ENCODE measurements around the gene CSMD2.

The CSMD2 gene

GRCh38 chr1:34155860-34156259 lies 9.2 kb downstream of the CSMD2 start:
- no peak for DNase-seq

GRCh38 chr1:34153246-34153645 lies 11.8 kb downstream of the CSMD2 start:
- DNase-seq: no peak

GRCh38 chr1:34149501-34149900 lies 15.5 kb downstream of the CSMD2 start:
- no peak for DNase-seq

GRCh38 chr1:34147301-34147700 lies 17.7 kb downstream of the CSMD2 start:
- no peak for DNase-seq

DNA sequence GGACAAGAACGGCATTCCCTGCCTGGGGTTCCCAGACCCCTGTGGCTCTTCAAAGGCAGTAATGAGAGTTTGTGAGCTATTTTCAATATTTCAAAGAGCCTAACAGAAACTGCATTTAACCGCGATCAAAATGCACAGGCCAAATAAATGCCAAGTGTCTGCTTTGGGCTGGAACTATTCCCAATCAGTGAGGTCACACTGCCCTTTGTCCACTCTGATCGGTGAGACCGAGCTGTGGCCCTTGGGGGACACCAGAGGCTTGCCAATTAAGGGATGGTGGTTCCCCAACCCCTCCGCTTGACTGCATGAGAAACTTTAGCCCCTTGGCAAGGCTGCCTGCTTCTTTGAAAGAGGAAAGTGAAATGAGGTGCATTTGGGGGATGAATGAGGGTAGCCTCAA lies 20.3 kb downstream of the CSMD2 start:
- no peak for DNase-seq

DNA sequence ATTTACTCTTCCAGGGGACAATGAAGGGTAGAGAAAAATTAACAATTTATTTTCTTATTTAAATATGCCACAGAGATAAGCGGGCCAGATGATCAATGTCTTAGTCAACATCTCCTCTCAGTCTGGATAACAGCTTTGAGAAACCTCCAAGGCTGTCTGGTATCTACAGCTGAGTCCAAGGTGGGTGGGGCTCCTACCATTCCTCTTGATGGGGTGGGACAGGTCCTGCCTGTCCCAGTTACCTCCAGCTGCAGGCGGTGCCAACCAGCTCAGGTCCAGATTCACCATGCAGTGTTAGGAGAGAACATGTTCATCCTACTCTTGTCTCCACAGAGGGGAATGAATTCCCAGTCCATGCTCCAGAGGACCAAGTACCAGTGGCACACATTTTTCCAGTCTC lies 21.1 kb downstream of the CSMD2 start:
- no peak for DNase-seq

DNA sequence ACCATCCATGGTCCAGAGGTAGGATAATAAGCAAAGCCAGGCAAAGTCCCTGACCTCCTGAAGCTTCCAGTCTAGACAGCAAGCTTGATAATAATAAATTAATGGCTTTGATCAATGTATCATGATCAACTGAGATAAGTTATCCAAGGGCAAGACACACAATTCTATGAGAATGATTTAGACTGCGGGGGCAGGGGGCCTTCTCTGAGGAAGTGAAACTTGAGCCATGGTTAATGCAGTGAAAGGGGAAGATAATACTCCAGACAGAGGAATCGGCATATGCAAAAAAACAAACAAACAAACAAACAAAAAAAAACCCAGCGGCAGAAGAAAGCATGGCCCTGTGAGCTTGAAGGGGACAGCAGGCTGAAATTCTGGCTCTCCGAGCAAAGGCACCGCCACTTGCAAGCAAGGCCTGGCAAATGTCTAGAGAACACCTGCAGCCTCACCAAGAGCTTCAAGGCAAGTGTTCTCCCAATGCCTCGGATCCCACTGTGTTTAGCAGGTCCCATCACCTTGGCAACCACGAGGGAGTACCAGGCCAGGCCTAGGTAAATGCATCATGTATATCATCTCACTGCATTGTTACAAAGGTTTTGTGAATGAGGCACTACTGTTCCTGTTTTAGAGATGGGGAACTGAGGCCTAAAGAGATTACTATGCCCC lies 24.9 kb downstream of the CSMD2 start:
- no peak for DNase-seq

- DNase-seq: no peak
Measured at GRCh38 chr1:34137411-34137810, 27.6 kb downstream of the CSMD2 start.

GRCh38 chr1:34132161-34132420 lies 32.9 kb downstream of the CSMD2 start:
- no peak for DNase-seq

- no peak for DNase-seq
Measured at GRCh38 chr1:34131396-34132160, 33.5 kb downstream of the CSMD2 start.

GRCh38 chr1:34130306-34130705 lies 34.7 kb downstream of the CSMD2 start:
- DNase-seq: no peak

DNA sequence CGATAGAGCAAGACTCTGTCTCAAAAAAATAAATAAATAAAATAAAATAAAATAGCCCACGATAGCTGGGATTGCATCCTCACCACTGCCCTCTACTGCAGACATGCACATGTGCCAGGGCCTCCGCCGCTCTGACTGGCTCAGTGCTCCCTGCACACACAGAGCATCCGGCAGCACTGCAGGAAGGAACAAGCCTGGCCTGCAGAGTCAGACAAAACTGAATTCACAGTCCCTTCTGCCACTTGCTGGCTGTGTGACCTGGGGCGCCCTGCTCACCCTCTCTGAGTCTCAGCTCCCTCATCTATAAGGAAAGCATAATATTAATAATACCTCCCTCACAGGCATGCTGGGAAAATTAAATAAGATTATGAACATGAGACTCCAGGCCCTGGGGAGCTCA lies 35.4 kb downstream of the CSMD2 start:
- no peak for DNase-seq

- DNase-seq: no peak
Measured at GRCh38 chr1:34128186-34128889, 36.7 kb downstream of the CSMD2 start.

DNA sequence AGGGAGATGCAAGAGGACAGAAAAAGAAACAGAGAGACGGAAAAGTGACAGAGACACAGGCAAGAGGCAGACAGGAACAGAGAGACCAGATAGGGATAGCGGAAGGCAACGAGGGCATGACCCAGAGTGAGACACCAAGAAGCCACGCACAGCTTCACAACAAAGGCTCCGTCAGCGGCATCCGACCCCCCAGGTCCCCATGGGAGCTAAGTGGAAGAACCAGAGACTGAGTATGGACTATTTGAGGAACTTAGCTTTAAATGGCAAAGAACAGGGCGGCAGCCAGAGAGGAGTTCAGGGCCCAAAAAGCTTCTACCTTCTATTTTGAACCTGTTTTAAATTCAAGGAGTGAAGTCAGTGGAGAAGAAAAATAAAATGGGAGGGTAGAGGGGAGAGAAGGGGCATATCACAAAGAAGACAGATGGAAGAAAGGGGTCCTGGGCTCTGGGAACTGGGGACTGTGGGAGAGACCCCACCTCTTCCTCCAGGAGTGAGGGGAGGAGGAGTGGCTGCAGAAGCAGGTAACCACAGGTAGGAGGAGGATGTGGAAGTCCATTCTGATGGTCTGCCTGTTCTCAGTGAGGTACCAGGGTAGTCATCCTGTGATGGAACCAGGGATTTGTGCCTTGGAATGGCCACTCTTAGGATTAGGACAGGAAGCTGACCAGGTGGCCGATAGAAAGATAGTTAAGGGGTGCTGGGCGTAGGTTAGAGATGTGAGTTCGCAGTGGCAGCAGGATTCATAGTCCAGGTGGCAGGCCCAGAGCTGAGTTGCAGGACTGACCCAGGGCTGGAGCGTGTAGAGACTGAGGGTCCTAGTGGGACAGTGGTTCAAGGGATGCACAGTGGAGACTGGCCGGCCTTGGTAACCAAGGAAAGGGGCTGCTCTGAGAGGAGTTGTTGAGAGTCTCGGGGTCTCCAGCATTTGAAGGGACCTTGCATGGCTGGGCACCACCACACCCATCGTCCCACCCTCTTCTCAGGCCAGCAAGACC lies 37.7 kb downstream of the CSMD2 start:
- no peak for DNase-seq

DNA sequence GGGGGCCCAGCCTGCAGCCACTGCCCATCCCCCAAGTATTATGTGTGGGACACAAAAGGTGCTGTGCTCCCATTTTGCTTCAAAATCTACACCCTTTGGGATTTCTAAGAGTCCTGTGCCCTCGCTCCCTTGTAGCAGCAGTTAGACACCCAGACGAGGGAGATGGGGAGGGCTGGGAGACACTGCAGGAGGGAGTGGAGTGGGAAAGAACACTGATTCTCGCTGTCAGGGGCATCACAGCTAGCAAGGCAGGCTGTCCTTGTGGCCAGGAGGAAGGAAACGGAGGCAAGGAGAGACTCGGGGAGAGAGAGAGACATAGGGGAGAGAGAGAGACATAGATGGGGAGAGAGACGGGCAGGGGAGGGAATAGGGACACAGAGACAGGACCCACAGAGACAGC lies 38.5 kb downstream of the CSMD2 start:
- no peak for DNase-seq

- no peak for DNase-seq
Measured at GRCh38 chr1:34125721-34126380, 39.2 kb downstream of the CSMD2 start.

DNA sequence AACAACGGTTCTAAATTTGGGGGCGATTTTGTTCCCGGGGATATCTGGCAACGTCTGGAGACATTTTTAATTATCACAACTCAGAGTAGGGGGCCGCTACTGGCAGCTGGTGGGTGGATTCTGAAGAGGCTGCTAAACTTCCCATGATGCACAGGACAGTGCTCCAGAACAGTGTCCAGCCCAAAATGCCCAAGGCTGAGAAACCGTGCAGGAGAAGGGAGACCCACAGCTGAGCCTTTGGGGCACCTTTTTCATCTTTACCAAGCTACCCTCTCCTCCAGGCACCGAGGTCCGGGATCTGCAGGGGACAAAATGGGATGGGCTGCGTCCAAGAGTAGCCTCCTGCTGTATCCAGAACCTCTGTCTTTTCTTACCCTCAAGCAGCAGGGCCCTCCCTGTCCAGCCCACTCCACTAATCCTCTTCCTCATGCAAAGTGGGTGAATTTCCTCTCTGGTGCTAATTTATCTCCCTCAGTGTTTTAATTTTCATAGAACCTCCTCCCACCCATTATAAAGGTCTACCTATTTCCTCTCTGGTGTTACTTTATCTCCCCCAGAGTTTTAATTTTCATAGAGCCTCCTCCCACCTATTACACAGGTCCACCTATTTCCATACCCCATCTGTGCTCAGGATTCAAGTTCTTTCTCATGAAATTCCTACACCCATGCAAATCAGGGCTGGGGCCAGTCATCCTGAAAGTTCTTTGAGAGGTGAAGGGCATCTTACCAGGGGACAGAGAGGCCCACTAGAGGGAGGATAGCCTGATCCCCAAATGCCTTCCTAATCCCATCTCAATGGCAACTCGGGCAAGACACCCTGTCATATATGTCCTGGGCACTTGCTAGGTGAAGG lies 42.7 kb downstream of the CSMD2 start:
- no peak for DNase-seq

- no peak for DNase-seq
Measured at GRCh38 chr1:34115233-34115632, 49.8 kb downstream of the CSMD2 start.

DNA sequence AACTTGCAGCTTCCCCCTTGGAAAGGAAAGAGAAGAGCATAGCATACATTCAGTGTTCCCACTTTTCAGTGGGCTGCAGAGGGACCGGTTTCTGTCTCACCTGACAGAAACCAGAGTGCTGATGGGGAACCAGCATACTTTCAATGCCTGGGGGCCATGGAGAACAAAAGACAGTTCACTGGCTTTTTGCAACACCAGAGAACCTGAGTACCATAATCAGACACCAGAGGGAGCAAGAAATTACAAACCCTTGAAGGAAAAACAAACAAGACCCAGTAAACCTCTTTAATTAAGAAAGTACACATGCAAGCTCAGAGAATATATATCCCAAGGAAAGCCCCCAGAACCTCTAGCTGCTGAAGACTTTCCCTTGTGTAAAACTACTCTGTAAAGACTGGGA lies 51.1 kb downstream of the CSMD2 start:
- no peak for DNase-seq

DNA sequence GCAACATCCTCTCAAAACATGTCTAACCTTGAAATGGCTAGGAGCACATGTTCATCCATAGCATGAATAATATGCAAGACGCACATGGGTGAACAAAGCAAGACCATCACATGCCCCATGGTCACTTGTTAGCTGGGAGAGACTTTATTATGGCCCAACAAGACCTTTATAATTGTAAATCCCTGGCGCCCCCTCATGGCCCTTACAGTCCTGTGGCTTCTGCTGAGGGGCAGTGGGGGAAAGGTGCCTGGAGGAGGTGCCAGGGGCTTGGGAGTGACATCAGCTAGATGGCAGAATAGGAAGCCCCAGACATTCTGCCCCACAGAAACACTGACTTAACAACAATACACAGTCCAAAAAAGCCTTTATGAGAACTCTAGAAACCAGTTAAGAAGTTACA lies 51.7 kb downstream of the CSMD2 start:
- DNase-seq: no peak

DNA sequence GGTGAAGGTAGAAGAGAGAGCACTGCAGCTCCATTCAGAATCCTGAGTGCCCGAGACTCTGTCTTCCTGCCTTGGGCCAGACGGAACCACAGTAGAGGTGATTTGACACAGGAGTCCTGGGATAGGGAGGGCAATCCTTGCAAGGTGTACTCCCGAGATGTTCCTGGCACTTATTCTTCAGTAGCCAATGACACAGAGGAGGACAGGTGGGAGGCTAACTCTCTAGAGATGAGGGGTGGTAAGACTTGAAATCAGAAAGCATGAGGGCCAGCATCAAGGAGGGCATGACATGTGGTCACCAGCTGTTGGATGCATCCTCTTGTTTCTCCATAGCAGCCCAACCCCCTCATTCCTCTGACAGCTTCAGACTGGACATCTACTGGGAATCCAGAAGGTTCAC lies 56.3 kb downstream of the CSMD2 start:
- DNase-seq: no peak

GRCh38 chr1:34108269-34108668 lies 56.8 kb downstream of the CSMD2 start:
- no peak for DNase-seq

All from stimulated activated CD4-positive, alpha-beta T cell treated with anti-CD3 and anti-CD28 coated beads, Interleukin-2, amount 100 ng/mL, for 48 hours (primary cell).